GM12875 (cell line): Measurements from ENCODE around the gene GNB1L.

Experiments
- H3K4me3 ChIP-seq: one replicate; pipeline ENCODE4 v1.5.1; 2011; ENCODE audit warnings: low read depth, low read length, control low read depth
- TF ChIP-seq, protein P1 (sequence below): IDR thresholded peaks from 2 replicates; pipeline ENCODE4 v1.5.1; 2011; ENCODE audit warnings: low read depth, mild to moderate bottlenecking, control low read depth, inconsistent platforms, low read length, moderate library complexity, borderline replicate concordance; ENCODE audit not compliant: insufficient read depth

GNB1L gene

GRCh38 chr22:19893363-19893762 is 38.7 kb upstream of the GNB1L start:
- H3K4me3 ChIP-seq = no peak overlapping the region
- TF ChIP-seq, protein P1, sequence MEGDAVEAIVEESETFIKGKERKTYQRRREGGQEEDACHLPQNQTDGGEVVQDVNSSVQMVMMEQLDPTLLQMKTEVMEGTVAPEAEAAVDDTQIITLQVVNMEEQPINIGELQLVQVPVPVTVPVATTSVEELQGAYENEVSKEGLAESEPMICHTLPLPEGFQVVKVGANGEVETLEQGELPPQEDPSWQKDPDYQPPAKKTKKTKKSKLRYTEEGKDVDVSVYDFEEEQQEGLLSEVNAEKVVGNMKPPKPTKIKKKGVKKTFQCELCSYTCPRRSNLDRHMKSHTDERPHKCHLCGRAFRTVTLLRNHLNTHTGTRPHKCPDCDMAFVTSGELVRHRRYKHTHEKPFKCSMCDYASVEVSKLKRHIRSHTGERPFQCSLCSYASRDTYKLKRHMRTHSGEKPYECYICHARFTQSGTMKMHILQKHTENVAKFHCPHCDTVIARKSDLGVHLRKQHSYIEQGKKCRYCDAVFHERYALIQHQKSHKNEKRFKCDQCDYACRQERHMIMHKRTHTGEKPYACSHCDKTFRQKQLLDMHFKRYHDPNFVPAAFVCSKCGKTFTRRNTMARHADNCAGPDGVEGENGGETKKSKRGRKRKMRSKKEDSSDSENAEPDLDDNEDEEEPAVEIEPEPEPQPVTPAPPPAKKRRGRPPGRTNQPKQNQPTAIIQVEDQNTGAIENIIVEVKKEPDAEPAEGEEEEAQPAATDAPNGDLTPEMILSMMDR = no peak

GRCh38 chr22:19892925-19893324 is 38.3 kb upstream of the GNB1L start:
- TF ChIP-seq, protein P1 = no peak
- no peak overlapping the region for H3K4me3 ChIP-seq

DNA sequence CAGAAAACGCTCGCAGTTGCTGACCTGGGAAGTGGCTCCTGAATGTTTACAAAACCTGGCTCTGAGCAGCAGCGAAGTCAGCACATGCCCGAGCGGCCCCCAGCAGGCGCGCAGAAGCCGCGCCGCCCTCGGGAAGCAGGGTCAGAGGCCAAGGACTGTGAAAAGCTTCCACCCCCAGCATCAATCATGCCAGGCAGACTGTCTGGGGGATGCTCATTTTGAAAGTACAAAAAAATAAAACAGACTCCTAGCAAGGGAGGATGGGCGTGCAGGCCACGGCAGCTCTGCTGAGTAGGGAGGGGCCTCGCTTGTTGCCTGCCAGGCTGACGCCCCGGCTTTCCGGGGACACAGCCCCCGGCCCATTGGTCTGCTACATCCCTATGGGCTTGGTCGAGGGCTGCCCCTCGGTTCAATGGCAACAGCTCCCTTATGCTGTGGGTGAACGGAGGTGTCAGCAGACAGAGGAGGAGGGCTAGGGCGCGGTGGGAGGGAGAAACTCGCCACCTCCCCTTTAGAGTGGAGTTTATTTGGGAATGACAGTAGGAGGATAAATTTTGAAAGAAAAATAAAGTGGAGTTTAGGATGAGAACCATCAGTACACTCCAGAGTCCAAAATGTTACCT is 37.7 kb upstream of the GNB1L start:
- TF ChIP-seq, protein P1 = no peak
- no peak overlapping the region for H3K4me3 ChIP-seq

DNA sequence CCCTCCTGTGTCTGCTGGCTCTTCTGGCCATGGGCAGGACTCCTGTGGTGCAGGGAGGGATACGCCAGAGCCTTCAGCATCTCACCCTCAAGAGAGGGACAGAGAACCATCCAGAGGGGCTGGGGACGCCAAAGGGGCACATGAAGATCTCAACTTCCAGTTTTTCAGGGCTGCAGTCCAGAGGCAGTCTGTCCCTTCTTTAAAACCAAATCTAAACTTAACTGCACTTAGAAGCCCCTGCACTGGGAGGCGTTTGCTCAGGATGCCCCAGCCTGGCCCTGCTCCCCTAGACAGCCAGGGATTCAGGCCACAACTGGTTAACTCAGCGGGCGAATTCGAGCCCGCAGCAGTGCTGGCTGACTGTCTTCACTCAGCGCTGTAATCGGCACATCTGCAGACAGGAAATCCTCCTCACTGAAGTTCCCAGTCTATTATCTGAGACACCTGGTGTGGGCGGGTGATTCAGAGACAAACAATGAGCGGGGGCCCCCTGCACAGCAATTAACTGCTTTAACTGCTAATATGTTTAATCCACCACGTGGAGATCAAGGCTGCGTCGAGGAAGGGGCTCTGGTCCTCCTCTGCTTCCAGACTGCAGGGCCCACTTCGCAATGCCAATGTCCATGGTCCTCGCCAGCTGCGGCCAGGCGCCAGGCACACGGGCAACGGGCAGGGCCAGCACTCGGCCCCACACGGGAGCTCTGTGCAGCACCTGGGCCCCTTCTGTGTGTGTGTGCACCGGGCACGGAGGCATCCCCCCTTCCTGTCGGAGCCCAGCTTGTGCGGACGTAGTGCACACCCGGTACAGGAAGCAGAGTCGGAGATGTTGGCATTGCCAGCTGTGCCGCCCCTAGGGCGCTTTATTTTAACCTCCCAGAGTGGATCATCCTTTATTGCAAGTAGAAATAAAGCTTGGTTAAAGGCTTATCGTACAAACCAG is 36.9 kb upstream of the GNB1L start:
- no peak overlapping the region for H3K4me3 ChIP-seq
- TF ChIP-seq, protein P1 = no peak

DNA sequence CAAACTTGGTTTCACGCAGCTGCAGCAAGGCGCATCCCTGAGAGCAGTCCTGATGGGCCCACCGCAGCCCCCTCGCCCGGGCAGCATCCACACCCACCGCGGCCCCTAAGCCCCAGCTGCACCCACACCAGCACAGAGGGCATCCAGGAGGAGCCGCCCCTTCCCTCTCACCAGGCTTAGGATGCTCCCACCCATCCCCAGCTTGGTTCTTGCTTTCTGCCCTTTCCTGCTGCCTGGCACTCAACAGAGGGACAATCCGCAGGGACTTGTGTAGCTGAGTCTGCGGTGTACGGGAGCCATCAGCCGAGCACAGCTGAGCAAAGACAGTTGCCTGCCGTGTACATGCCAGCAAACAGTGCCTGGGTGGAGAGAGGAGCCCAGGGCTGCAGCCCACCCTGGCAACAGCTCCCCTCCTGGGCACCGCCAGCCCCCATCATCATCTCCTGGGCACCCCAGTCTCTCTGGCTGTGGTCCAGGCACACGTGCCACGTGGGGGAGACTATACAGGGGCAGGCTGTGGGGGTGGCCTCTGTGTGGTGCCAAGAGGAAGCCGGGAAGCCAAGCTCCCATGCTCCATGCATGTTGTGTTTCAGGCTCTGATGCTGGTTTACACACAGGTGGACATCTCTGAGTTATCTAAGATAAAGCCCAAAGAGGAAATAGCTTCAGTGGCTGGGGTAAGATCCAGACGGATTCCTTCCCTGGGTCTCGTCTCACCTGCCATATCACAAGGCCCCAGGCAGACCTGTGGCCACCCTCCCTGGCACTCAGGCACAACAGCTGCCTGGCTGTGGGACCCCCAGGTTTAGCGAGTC is 36.0 kb upstream of the GNB1L start:
- TF ChIP-seq, protein P1 = no peak
- no peak overlapping the region for H3K4me3 ChIP-seq

DNA sequence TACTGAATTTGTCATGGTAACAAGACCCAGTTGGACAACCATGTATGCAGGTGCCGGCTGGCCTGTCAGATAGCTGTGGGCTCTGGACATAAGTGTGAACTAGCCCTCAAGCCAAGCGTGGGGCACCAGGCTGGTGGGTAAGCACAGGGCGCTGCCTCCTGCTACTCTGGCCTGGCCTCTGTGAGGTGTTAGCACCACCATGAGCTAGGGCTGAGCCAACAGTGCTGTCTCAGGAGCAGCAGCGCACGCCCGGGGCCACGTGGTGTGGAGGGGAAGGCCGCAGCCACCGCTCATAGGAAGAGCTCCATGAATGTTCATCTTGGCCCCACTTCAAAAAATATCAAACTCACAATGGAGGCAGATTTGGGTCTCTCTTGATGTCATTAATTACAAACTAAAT is 35.3 kb upstream of the GNB1L start:
- no peak overlapping the region for H3K4me3 ChIP-seq
- TF ChIP-seq, protein P1 = no peak
